GM18870 (cell line): ENCODE results near the gene PLD4.

ENCODE experiments used
- ATAC-seq: cut with Tn5 transposase; IDR thresholded peaks from one replicate; pipeline ENCODE4 v1.9.1; 2021; ENCODE audit warnings: moderate library complexity; ENCODE audit not compliant: unreplicated experiment

Gene PLD4

GRCh38 chr14:104973135-104973384 is 48.4 kb downstream of the PLD4 start:
- ATAC-seq, result no peak

- no peak for ATAC-seq
These were observed 48.9 kb downstream of the PLD4 start for GRCh38 chr14:104973385-104974145.

- no peak for ATAC-seq
These were observed 49.5 kb downstream of the PLD4 start for GRCh38 chr14:104974146-104974541.

- ATAC-seq, result no peak
These were observed 50.1 kb downstream of the PLD4 start for GRCh38 chr14:104974665-104975390.

- ATAC-seq, result no peak
These were observed 51.0 kb downstream of the PLD4 start for GRCh38 chr14:104975481-104976197.

GRCh38 chr14:104976198-104977007 is 51.7 kb downstream of the PLD4 start:
- no peak for ATAC-seq

- no peak for ATAC-seq
These were observed 52.5 kb downstream of the PLD4 start for GRCh38 chr14:104977008-104977680.

- no peak for ATAC-seq
These were observed 53.3 kb downstream of the PLD4 start, which contains the start of gene AHNAK2 for GRCh38 chr14:104977681-104978653. TSS of gene AHNAK2 (minus strand) at chr14:104978374. CDS start at chr14:104978237, 137 bp downstream.

GRCh38 chr14:104978746-104979691 is 54.3 kb downstream of the PLD4 start:
- ATAC-seq, result no peak

GRCh38 chr14:104979758-104980610 is 55.3 kb downstream of the PLD4 start:
- ATAC-seq, result no peak

- ATAC-seq, result no peak
These were observed 56.2 kb downstream of the PLD4 start for GRCh38 chr14:104980611-104981531.

- ATAC-seq, result no peak
These were observed 57.2 kb downstream of the PLD4 start for GRCh38 chr14:104981699-104982541.

GRCh38 chr14:104982548-104983230 is 58.0 kb downstream of the PLD4 start:
- no peak for ATAC-seq
